NCI-H1694 (cell line): ENCODE measurements around the gene SPCS1.

Experiments used
- DNase-seq: peaks from one replicate; lab custom pipeline; 2025; lab: John Stamatoyannopoulos, UW

Gene SPCS1

DNA sequence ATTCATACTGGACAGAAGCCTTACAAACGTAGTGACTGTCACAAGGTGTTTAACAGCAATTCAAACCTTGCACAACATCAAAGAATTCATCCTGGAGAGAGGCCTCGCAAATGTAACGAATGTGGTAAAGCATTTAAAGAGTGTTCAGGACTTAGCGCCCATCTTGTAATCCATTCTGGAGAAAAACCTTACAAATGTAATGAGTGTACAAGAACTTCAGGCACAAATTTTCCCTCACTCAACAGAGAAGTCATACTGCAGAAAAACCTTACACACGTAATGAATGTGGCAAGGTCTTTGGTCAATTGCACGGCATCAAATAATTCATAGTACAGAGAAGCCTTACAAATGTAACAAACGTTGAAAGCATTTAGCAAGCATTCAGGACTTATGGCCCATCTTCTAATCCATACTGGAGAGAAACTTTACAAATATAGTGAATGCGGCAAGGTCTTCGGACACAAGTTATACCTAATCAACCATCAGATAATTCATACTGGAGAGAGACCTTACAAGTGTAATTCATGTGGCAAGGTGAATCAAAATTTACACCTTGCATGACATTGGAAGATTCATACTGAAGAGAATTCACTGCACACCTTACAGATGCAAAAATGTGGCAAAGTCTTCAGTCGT is 27.5 kb downstream of the SPCS1 start:
- no peak for DNase-seq

DNA sequence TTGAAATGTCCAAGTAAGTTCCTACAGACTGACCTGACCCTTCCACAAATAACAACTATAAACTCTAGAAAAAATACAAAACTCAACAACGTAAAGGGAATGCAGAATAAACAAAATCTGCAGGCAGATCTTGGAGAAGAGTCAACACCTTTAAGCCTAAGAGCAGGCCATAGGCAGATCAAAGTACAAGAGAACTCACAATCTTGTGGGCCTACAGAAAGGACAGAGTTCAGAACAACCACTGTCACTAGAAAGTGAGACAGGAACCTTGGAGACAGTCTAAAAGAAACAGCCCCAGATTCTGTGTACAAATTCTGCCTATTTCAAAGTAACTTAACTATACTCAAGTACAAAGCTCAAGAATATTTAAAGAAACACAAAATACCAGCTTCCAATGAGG is 33.8 kb downstream of the SPCS1 start:
- DNase-seq, result no peak

DNA sequence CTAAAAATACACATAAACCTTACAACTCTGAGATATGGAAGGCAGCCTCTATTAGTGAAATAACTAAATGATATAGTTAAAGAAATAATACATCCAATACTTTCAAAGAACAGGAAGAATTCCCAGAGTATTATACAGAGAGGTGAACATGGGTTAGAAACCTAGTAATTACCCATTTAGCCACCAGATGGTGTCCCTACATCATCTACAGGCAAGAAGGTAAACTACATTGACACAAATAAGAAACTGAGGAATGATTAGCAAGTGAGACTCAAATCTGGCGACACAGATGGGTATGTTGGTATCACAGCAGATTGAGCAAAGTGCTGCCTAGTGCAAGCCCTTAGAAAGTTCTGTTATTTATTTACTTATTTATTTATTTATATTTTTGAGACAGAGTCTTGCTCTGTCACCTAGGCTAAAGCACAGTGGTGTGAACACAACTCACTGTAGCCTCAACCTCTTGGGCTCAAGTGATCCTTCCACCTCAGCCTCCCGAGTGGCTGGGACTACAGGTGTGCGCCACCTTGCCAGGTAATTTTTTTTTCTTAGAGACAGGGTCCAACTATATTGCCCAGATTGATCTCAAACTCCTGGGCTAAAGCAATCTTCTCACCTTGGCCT is 36.6 kb downstream of the SPCS1 start:
- DNase-seq, result no peak

DNA sequence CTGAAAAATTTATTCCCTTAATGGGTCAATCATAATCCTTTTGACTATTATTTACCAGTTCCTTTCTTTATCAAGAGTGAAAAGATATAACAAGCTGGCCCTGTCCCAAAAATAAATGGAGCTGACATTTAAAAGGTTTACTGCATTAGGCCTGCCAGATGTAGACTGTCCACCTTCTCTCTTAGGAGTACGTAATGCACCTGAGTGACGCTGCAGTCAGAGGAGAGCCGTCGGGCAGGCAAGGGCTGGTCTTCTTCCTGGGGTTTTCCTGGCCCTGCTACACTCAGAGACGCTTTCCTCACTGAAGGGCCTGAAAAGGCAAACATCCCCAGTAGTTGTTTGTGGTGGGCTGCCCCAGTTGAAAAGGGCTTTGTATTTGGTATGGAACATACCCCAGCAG is 37.2 kb downstream of the SPCS1 start:
- DNase-seq, result no peak

DNA sequence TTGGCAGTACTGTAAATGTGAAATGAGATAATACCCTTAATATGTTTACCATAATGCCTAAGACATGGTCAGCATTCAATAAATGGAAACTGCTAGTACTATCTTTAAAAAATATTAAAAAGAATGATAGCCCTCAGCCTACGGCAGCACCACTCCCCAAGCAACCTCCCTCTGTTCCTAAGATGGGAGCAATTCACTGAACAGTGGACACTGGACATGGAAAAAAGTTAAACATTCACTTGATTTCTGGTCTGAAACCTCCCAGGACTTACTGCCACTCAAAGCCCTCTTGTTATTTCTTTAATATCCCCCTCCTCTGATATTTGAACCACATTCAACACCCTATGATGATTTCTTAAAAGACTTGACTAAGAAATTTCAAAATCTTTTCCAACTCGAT is 37.8 kb downstream of the SPCS1 start:
- DNase-seq, result no peak

DNA sequence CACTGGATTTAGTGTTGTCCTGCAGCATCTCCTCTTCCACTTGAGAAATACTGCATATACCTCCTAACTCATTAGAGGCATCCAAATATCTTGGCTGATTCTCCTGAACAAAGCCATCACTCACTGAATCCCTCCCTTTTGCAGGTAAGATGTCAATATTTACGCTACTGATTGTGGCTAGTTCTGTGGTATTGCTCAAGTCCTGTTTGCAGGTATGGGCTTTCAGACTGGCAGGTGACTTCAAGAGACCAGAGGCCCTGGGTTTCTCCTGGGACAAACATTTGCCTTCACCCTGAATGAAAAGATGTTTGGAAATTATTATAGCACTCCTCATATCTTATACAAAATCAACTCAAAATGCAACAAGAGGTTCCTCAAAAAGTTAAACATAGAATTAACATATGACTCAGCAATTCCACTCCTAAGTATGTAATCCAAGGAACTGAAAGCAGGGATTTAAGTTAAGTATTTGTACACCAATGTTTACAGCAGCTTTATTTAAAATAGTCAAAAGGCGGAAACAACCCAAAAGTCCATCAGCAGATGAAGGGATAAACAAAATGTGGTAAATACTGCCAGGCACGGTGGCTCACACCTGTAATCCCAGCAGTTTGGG is 46.2 kb downstream of the SPCS1 start:
- DNase-seq, result no peak

DNA sequence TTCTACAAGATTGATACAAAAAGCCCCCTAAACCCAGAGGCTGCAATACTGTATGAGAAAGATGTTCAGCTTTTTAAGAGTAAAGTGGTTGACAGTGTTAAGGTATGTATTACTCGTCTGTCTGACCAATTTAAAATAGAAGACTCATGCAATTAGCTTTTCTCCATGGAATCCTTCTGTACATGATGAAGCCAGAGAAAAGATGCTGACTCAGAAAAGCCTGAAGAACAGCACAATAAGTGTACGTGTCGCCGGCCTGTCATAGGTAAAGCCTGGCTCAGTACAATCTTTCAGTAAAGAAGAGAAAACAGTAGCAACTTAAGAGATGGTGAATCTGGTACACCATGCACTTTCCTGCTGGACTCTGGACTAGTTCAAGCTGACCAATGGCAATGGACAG is 48.5 kb downstream of the SPCS1 start:
- no peak for DNase-seq

DNA sequence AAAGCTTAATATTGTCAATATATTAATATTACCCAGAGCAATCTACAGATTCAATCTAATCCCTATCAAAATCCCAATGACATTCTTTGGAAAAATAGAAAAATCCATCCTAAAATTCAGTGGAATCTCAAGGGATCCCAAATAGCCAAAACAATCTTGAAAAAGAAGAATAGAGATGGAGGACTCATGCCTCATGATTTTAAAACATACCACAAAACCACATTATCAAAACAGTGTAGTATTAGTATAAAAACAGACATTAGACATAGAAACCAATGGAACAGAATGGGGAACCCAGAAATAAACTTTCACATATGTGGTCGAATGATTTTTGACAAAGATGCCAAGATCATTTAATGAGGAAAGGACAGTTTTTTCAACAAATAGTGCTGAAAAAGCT is 50.2 kb downstream of the SPCS1 start:
- no peak for DNase-seq
